Stimulated activated CD4-positive, alpha-beta T cell treated with anti-CD3 and anti-CD28 coated beads, Interleukin-2, amount 100 ng/mL, for 24 hours (primary cell): ENCODE data around the gene ADAR.

ENCODE experiments used
- DNase-seq, 2 donors: peaks; one replicate each; pipeline ENCODE4 v3.0.0-alpha.2; 2020

ADAR gene

GRCh38 chr1:154614901-154615300, 6.9 kb upstream of the ADAR start:
- DNase-seq: no peak

DNA sequence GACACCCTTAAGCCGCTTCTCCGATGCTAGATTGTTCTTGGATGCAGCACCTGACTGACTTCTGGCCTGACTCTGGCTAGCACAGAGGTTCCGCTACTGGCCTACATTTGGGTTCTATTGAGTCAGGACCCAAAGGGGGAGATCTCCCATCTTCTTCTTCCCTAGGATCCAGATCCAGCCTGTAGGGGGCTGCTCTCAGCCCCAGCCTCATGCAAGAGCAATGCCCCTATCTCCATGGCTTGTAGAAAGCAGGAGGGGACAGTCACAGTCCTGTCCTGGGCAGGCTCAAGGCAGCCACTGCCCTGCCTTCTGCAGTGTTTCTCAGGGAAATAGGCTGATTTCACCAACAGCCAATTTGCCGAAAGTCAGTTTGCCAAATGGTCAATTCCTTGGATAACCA, 6.3 kb upstream of the ADAR start:
- no peak for DNase-seq

DNA sequence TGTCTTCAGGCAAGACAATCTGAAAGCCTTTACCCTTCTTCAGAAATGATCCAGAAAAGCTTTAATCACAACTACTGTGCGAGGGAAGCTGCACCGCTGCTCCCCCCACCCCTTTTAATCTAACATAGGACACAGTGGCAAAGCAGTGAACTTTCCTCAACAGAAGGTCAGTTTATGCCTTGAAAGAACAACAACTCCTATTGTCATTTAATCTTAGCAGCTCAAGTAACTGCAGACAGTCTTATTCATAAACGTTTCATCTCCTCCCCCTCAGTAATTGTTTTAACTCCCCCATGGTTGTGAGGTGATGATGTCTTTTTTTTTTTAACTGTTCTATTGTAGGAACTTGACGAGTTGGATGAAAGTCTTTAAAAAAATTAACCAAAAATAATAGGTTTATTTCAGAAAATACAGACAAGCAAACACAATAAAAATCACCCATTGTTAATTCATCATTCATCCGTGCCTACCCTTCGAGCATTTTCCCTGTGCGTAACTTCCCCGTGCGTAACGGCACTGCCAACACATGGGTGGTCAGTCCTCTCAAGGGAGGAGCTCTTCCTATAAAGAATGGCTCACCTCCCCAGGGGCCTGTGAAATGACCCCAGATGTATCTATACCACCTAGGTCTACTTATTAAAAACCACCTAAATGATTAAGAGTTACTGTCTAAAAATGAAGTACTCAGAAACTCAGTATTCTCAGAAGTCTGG, 3.3 kb upstream of the ADAR start:
- no peak for DNase-seq

GRCh38 chr1:154609398-154610380, 1.7 kb upstream of the ADAR start:
- DNase-seq: peak; percentile 55 to 58

GRCh38 chr1:154608397-154609270, 648 bp upstream of the ADAR start:
- peak; percentile 33 to 40 for DNase-seq

DNA sequence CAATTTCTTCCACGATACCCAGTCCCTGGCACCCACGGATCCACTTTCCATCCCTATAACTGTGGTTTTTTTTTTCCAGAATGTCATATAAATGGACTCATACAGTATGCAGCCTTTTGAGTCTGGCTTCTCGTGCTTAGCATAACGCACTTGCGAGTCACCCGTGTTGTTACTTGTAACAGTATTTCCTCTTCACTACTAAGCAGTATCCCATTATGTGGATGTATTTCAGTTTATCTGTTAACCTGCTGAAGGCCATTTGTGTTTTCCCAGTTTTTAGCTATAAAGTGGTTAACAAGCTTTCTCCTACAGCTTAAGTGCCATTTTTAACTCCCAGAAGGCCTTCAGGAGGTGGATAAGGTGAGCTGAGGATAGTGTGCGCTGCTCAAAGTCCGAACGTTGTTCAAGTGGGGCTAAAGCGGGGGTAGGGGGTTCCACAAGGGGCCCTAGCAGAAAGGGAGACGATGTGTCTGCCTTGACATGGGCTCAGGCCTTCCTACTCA, 829 bp downstream of the ADAR start:
- no peak for DNase-seq

- DNase-seq: no peak
Measured at GRCh38 chr1:154605534-154605933, 2.5 kb downstream of the ADAR start.

DNA sequence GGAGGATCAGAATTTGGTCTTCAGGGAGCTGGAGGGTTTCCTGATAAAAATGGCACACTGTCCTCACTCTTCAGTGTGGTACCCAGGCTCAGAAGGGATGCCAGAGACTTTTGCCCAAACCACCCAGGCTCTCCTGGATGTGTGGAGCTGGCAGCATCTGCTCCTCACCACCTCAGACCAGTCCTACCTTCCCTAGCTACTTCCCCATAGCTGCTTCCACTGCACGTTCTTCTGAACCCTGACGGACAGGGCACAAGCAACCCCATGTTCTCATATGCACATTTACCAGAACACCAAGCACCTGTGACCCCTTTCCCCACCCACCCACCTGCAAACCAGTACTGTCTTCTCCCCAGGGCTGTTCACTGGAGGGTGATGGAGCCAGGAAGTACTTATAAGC, 4.7 kb downstream of the ADAR start:
- no peak for DNase-seq

GRCh38 chr1:154599658-154600057, 8.3 kb downstream of the ADAR start:
- no peak for DNase-seq

DNA sequence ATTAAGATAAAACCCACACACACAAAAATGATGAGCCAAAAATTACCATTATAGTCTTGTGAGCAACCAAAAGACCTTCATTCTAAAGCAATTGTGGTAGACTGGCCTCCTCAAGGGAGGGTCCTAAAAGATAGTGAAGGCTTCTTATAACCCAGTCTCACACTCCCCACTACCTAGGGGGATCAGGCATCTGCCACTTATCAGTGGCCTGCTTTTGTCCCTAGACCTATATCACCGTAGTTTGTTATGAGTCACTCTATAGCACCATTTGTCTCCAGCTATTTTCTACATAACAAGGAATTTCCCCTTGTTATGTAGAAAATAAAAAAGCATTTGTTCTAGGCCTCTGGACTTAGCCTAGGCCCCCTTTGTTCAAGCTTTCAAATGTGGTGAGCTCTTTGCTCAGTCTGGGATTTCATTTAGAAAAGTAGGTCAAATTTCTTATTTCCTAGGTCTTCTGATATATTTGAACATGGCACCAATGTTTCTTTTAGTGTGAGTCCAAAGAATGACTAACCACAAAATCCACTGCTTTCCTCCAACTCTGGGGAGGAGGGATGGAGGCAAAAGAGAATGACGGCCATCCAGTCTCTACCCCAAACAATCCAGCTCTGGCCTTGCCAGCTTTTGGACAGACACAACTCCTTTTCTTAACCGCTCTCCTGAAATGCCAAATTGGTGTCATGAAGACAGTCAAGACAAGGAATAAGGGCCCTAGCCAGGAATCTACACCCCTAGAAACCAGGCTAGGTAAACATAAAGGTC, 8.9 kb downstream of the ADAR start:
- DNase-seq: no peak

- no peak for DNase-seq
Measured at GRCh38 chr1:154595621-154596020, 12.4 kb downstream of the ADAR start.

- no peak for DNase-seq
Measured at GRCh38 chr1:154594811-154595210, 13.2 kb downstream of the ADAR start.

- DNase-seq: no peak
Measured at GRCh38 chr1:154593390-154593789, 14.6 kb downstream of the ADAR start.

DNA sequence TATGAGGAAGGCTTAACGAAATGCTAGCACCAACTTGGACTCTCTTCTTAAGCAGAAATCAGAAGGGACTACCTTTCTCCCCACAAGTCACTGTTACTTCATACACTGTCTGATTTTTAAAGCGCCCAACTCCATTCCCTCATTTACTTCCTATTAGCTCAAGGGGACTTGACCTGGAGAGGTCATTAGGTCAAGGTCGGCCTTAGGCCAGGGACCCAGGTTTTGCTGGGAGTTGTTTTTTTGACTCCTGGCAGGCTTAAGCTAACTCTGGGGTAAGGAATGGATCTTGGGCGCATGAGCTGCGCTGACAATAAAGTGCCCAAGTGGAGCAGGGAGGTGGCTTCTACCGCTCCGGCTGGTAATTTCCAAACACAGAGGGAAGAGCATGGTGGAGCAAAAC, 16.8 kb downstream of the ADAR start:
- DNase-seq: no peak

- DNase-seq: no peak
Measured at GRCh38 chr1:154590756-154591155, 17.2 kb downstream of the ADAR start.

DNA sequence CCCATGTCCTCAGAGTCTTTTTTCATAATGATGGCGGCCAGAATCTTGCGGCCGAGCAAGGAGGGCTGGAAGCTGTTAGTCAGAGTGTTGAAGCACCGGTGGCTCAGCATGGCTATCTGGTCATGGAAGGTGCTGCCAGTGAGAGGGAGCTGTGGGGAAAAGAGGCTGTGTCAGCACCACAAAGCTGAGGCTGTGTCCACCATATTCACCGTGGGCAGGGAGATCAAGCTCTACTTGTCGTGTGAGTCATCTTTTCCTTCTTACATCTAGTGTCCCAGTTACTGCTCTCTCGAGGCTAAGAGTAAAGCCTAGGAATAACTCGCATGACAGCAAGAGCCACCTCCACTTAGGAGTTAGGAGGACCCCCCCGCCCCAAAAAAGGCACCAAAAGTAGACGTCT, 18.2 kb downstream of the ADAR start:
- no peak for DNase-seq

DNA sequence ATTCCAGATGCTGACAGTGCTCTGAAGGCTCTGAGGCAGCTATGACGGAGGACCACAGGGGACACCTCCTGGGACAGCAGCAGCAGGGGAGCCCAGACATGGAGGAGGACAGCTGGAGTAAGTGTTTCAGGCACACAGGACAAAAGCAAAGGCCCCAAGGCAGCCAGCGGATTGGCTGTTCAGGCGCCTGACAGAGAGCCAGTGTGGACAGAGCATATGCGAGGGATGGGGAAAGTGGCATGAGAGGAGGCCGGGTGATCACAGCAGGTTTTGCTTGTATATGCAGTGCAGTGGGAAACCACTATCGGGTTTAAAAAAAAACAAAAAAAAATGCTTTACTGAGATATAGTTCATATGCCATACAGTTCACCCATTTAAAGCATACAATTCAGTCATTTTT, 21.3 kb downstream of the ADAR start:
- no peak for DNase-seq

- no peak for DNase-seq
Measured at GRCh38 chr1:154586231-154586630, 21.8 kb downstream of the ADAR start.

DNA sequence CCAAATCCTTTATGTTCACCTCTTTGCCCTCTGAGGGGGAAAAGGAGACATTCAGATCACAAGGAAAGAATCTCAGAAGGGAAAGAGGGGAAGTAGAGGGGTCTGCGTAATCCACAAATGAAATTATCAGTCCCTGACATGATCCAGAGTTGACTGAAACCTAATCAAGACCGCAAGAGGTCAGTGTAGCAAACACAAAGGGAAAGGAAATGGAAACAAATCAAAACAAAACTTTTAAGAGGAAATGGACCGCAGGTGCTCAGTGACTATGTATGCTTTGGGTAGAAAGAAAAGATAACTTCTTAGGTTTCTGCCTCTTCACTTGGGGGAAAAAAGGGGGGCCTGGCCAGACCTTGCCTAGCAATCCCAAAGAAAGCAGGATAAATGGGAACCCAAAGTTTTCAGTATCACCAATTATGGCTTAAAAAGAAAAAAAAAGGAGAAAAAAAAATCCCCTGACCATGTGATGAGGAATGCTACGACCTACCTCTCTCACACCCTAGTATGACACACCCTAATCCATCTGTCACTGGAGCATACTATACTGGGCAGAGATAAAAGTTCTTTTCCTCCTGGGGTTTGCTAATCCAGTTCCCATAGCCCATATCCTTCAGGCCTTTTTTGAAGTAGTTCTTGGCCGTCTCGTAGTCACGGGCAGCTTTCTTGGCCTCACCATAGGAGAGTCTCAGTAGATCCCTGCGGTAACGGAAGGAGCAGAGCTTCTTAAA, 23.6 kb downstream of the ADAR start:
- DNase-seq: no peak

GRCh38 chr1:154583773-154584172, 24.2 kb downstream of the ADAR start:
- DNase-seq: no peak

- no peak for DNase-seq
Measured at GRCh38 chr1:154582885-154583284, 25.1 kb downstream of the ADAR start.
